Superior temporal gyrus (tissue), 1 donor: ENCODE measurements around the gene CDC42SE2.
"Not testable (repeated sequence)": the region's sequence is repeated elsewhere in the genome, so short reads cannot be mapped to it uniquely, and the experiment has no call there.

Experiments
- DNase-seq: peaks from one replicate; pipeline ENCODE4 v3.0.0-alpha.2; 2016; ENCODE audit errors: extremely low spot score

CDC42SE2 gene

DNA sequence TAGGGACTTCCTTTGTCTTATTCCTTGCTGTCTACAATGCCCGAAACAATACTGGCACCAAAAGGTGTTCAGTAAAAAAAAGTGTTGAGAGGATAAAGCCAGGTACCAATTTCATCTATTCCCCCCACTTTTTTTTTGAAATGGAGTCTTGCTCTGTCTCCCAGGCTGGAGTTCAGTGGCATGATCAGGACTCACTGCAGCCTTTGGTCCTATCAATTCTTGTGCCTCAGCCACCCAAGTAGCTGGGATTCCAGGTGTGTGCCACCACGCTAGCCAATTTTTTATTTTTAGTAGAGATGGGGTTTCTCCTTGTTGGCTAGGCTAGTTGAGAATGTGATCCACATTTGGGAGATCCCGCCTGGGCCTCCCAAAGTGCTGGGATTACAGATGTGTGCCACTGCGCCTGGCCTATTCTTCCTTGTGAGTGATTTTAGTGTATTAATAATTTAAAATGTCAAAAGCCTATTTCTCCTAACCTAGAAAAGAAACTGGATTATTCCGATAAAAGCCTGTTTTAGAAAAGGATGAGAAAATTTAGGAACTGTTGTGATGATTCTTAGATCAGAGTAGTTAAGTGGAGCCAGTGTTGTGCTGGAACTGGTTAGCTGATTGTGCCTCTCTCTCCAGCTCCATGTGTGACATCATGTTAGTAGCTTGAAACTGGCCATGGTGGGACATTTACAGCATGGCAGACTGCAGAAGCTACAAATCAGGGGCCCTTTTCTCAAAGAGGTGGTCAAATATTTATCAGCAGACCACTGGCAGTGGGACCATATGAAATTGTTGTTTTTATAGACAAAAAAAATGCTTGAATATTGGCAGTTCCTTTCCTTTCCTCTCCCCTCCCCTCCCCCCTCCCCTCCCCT lies 14.3 kb downstream of the CDC42SE2 start:
- peak; percentile 59 for DNase-seq

DNA sequence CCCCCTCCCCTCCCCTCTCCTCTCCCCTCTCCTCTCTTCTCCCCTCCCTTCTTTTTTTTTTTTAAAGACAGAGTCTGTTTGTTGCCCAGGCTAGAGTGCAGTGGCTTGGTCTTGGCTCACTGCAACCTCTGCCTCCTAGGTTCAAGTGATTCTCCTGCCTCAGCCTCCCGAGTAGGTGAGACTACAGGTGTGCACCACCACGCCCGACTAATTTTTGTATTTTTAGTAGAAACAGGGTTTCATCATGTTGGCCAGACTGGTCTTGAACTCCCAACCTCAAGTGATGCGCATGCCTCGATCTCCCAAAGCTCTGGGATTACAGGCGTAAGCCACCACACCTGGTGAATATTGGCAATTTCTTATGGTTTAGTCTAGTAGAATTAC lies 14.9 kb downstream of the CDC42SE2 start:
- DNase-seq, result not testable (repeated sequence)

DNA sequence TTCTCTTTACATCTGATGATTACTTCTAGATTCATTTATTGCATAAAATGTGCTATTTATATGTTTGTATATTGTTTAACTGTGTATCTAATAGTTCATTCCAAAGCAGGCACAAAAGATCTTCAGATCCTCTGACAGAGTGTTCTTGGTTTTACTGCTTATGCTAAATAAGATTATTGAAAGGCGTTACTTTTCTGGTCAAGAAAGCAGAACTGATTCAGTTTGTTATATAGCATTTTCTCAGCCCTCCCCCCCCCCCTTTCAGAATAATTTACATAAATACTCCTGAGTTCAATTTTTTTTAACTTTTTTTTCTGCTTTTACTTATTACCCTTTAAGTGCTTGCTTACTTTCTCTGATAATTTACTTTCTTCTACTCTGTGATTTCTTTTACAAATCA lies 15.4 kb downstream of the CDC42SE2 start:
- no peak for DNase-seq

DNA sequence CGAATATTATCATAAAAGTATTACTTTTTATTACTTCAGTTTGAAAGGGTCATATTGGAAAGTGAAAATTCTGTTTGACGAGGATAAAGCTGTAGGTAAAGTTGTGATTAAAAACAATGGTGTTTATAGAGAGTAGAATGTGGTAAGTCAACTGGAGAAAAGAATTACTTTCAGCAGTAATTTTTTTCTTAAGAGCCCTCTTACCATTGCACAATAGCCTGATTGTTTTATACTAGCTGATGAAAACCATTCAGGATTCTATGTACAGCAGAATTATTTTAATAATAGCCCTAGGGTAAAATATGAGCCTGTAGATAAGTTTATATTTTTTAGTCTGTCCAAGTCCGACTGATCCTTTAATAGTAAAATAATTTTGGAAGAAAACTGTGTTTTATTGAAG lies 16.6 kb downstream of the CDC42SE2 start:
- peak; percentile 47 for DNase-seq

DNA sequence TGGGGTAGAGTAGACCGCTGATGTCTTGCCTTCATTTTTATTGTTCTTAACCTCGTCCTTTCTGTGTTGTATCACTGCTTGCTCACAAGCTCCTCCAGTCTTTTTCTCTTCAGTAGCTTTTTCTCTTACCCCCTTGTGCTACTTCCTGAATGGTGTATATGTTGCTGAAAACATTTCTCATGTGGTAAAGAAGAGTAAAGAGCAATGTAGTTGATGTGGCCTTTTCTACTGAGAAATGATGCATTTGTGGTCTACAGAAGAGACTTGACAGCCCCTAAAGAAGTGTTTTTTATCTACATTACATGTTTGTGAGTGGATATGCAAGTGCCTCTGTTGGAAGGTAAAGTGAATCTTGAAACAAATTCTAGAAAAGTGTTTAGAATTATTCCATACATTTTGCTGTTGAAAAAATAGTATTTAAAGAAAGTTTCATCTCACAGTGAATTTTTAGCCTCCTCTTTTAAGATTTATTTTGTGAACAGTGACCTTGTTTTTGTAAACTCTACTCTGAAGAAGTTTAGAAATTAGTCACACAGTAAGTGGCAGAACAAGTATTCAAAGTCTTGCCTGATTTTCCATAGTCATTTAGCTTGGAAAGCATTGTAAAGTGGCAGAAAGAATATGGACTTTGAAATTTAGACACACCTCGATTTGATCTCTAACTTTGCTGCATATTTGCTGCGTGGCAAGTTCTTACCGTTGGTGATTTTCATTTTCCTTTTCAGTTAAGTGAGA lies 17.4 kb downstream of the CDC42SE2 start:
- DNase-seq, result peak; percentile 30

DNA sequence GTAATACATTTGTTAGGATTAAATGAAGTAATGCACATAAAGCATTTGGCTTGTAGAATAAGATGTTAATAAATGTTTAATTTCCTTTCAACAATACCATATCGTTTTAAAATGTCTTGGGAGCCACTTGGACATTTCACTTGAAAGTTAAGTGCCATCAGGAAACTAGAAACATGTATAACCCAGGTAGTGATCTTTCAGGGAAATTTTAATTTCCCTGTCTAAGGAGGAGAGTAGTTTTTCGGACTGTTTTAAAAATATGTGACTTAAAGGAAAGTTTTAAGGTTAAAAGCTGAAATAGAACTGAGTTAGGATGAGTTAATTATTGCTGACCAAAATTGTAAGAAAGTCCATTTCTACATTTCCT lies 18.0 kb downstream of the CDC42SE2 start:
- no peak for DNase-seq

DNA sequence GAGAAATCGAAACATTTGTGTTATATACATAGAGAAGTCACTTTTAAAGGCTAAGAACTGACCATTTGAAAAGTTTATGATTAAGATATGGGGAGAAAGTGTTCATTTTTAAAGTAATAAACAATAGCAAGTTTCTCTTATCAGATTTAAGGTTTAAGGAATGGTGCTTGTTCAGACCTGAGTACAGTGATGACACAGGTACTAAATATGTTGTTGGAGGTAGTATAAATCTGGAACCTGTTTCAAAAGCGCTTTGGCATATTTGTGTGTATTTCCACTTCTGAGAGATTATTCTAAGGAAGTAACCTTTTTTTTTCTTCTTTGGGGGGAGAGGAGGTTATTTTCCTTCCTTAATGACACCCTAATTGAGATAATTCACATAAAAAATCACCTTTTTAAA lies 18.4 kb downstream of the CDC42SE2 start:
- no peak for DNase-seq

DNA sequence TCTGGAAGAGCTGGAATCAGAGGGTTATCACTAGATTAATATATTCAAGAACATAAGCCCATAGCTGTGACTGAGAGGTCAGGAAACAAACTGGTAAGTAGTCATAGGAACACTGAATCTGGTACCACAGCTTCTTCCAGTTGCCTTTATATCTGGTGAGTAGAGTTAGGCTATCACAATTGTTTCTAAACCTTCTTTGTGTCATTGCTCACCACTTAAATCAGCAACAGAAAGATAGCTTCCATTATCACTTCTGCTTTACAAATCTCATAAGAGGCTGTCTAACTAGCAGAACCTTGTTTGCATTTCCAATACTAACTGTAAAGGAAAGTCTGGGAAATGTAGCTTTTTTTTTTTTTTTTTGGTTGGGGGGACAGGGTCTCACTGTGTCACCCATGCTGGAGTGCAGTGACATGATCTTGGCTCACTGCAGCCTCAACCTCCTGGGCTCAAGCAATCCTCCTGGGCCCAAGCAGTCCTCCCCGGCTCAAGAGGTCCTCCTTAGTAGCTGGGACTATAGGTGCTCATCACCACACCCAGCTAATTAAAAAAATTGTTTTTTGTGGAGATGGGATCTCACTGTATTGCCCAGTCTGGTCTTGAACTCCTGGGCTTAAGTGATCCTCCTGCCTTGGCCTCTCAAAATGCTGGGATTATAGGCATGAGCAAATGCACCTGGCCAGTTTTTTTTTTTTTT lies 22.0 kb downstream of the CDC42SE2 start:
- DNase-seq, result no peak

DNA sequence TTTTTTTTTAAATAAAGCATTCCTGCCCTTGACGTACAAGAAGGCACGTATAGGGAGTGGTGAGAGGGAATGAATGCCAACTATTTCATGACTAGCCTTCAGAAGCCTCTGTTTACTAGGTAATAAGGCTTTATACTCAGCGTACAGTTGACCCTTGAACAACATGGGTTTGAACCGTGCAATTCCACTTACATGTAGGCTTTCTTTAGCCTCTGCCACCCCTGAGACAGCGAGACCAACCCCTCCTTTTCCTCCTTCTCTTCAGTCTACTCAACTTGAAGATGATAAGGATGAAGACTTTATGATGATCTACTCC lies 22.5 kb downstream of the CDC42SE2 start:
- no peak for DNase-seq

DNA sequence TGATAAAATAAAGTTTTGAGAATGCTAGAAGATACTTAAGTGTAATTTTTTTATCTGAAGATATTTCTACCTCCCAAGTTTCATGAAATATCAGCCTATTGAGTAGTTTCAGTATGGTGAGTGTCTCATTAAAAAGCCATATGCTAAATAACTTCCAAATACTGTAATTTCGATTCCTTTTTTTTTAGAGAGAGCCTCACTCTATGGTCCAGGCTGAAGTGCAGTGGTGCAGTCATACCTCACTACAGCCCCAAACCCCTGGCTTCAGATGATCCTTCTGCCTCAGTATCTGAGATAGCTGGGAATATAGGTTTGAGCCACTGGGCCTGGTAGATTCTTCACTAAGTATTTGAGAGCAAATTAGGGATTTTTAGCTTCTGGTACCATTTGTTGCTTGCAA lies 24.5 kb downstream of the CDC42SE2 start:
- no peak for DNase-seq

DNA sequence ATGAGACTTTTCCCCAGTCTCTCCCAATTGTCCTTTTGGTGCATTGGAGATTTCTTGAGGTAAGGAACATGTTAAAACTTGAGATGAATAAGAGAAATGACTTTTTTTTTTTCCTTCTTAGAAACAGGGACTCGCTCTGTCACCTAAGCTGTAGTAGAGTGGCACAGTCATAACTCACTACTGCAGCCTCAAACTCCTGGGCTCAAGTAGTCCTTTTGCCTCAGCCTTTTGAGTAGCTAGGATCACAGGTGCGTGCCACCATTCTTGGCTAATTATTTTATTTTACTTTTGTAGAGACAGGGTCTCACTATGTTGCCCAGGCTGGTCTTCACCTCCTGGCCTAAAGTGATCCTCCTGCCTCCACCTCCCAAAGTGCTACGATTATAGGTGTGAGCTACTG lies 25.9 kb downstream of the CDC42SE2 start:
- DNase-seq, result no peak

DNA sequence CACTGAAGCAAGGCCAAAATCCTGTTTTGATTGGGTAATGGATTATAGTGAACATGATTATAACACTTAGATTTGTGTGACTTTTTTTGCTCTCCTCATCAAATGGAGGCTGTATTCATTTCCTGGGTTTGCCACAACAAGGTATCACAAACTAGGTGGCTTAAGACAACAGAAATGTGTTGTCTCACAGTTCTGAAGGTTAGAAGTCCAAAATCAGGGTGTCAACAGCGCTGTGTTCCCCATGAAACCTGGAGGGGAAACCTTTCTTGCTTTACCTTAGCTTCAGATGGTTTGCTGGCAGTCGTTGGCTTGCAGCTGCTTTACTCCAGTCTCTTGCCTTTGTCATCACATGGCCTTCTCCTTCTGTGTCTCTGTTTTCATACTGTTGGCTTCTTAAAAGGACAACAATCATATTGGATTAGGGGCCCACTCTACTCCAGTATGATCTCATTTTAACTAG lies 32.4 kb downstream of the CDC42SE2 start:
- no peak for DNase-seq

DNA sequence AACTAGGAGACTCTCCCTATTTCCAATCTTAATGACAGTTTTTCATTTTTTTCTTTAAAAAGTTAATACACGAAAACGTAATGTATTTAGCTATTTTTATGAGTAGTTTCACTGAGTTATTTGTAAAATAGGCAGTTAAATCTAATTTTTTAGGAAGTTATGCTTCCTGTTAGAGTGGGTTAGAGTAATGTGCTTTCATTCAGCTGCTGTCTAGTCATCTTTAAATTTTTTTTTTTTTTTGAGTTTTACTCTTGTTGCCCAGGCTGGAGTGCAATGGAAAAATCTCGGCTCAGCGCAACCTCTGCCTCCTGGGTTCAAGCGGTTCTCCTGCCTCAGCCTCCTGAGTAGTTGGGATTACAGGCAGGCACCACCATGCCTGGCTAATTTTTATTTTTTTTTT lies 34.0 kb downstream of the CDC42SE2 start:
- DNase-seq, result no peak

DNA sequence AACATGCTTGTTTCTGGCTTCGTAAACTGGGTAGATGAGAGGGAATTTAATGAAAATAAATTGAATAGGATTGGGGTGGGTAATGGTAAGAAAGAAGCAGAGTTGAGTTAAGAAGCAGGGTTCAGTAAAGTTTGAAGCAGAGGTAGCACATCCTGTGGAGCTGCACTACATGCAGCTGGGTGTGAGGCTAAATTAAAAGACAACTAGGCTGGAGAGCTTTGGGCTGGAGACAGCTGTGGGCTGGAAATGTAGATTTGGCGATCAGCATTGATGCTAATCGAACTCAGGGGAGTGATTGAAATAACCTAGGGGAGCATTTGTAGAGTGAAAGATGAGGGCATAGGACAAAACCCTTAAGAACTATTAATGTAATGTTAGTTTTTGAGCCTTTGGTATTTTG lies 35.6 kb downstream of the CDC42SE2 start:
- DNase-seq, result no peak

DNA sequence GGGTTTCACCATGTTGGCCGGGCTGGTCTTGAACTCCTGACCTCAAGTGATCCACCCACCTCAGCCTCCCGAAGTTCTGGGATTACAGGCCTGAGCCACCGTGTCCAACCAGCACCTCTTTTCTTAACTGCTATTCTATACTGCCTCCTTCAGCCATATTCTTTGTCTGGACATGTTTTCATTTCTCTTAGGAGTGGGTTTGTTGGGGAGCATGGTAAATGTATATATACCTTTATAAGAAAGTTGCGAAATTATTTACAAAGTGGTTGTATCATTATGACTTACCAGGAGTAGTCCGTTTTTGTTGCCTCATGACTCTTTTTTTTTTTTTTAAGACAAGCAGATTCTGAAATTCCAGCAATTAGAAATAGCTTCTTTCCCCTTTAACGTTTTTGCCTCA lies 38.7 kb downstream of the CDC42SE2 start:
- no peak for DNase-seq

DNA sequence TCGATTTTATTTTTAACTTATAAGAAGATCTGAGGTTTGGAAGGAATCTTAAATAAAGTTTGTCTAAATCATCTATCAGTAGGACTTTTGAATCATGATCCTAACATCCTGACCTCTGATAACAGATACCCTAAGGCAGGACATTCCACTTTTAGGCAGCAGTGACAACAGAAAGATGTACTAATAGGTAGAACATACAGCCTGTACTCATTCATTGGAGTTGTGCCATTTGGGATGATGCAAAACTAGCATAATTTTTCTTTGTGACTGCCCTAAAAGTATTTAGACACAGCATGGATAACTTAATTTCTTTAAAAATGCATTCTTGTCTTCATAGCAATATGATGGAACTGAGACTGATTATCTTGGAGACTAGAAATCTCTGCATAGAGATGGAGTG lies 39.7 kb downstream of the CDC42SE2 start:
- DNase-seq, result no peak

DNA sequence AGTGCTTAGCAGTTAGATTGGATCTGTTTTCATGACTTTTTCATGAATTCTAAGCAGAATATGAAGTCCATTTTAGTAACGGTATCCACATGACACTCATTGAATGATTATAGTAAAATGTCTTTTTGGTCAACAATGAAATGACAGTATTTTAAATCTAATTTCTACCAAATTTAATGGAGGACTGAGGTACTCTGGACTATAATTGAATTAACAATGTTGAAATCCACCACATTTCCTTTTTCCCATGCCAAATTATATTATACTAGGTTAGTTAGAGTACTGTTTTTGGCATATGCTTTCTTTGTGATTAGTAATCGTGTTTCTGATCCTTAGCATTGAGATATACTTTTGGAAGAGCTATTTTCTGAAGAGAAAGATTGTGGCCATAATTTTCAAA lies 40.6 kb downstream of the CDC42SE2 start:
- no peak for DNase-seq

DNA sequence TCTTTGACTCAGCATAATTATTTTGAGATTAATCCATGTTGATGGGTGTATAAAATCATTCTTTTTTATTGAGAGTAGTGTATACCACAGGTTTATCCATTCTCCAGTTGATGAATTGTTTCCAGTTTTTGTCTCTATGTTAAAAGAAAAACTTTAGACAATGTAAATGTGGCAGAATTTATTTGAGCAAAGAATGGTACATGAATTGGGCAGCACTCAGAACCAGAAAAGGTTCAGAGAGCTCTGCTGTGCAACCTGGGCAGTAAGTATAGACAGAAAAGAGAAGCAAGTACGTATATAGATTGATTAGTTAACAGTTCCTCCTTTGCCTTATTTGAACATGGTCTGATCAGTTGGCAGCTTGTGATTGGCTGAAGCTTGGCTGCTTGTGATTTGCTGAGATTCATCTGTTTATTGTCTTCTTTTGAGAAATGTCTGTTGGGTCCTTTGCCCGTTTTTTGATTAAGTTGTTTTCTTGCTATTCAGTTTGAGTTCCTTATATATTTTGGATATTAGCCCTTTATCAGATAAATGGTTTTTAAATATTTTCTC lies 41.4 kb downstream of the CDC42SE2 start:
- DNase-seq, result no peak

DNA sequence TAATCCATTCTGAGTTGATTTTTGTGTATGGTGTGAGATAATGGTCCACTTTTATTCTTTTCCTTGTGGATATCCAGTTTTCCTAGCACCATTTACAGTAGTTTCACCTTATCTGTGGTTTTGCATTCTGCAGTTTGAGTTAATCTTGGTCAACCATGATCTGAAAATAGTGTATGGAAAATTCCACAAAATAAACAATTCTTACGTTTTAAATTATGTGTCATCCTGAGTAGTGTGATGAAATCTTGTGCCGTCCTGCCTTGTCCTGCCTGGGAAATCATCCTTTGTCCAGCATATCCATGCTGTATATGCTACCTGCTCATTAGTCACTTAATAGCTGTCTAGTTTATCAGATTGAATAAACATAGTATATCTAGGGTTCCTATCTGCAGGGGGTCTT lies 42.1 kb downstream of the CDC42SE2 start:
- no peak for DNase-seq

DNA sequence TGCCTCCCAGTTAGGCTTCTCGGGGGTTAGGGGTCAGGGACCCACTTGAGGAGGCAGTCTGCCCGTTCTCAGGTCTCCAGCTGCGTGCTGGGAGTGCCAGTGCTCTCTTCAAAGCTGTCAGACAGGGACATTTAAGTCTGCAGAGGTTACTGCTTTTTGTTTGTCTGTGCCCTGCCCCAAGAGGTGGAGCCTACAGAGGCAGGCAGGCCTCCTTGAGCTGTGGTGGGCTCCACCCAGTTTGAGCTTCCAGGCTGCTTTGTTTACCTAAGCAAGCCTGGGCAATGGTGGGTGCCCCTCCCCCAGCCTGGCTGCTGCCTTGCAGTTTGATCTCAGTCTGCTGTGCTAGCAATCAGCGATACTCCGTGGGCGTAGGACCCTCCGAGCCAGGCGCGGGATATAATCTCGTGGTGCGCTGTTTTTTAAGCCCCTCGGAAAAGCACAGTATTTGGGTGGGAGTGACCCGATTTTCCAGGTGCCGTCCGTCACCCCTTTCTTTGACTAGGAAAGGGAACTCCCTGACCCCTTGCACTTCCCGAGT lies 48.5 kb downstream of the CDC42SE2 start:
- DNase-seq, result not testable (repeated sequence)

DNA sequence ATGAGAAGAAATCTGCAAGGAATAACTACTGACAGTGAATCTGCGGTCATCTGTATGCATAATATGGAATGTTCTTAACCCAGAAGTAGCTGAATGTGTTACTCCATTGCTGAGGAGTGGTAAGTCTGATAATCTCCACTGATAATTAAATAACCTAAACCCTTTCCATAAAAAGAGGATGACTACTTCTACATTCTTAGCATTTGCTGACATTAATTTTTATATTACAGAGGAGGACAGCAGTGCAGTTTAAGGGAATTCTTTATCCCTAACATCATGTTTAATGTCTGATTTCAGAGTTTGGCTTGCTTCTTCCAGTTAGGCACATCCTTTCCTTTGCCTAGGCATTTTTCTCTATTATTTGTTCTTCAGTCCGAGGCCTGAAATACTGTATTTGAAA lies 52.2 kb downstream of the CDC42SE2 start:
- no peak for DNase-seq

DNA sequence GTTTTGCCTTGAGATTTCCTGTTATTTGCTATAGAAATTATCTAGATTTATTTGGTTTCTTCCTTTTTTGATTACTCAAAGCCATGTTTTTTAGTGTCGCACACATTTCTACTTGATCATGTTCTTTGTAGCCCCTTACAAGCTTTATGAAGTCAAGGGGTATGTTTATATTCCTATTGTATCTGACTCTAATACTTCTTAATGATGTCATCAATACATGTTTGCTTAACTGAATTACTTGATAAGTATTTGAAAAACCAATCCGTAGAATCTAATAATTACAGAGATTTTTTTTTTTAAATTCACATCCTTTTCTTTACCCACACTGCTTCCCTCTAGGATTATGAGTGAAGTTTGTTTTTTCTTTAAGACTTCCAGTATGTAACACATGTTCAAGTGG lies 53.0 kb downstream of the CDC42SE2 start:
- no peak for DNase-seq
